Bronchus fibroblast of lung (primary cell): ENCODE results near the gene LGALS14. TPM values are rescaled to one million over a fixed set of nuclear protein-coding genes. Genes with fewer than 3 reads are reported as not detected.

Experiments used
- total RNA-seq: library from RNA; depleted of rRNA; stranded (reverse); fragments of >200 nt; gene quantifications from 2 replicates; pipeline ENCODE4 v1.2.3, GENCODE V29; 2015

Gene LGALS14
- not detected in 2 replicates for total RNA-seq

GRCh38 chr19:39704181-39705044 lies at the start of gene LGALS14:
TSS of gene LGALS14 (plus strand) at chr19:39704481. CDS start at chr19:39704529, 48 bp downstream.

GRCh38 chr19:39655613-39656012 lies 48.7 kb upstream of the LGALS14 start, which contains the start of gene LGALS16:
TSS of gene LGALS16 (plus strand) at chr19:39655913. CDS start at chr19:39655962, 49 bp downstream.

GRCh38 chr19:39737891-39738290 lies 33.6 kb downstream of the LGALS14 start, which contains the start of gene CLC:
TSS of gene CLC (minus strand) at chr19:39738029. CDS start at chr19:39737952, 77 bp downstream.

Other genes starting within 250 kb of the LGALS14 start
- gene TIMM50, start 223.6 kb upstream of the LGALS14 start, total RNA-seq: 134 and 139 TPM in 2 replicates
- gene DLL3, start 205.5 kb upstream of the LGALS14 start, total RNA-seq: 0.67 and 1.3 TPM in 2 replicates
- not detected in 2 replicates for gene SELENOV, start 189.3 kb upstream of the LGALS14 start, total RNA-seq
- 3.4 and 3.9 TPM in 2 replicates for gene EID2B, start 171.6 kb upstream of the LGALS14 start, total RNA-seq
- 13.1 and 13.4 TPM in 2 replicates for gene EID2, start 164.3 kb upstream of the LGALS14 start, total RNA-seq
- gene LGALS13, start 102.0 kb upstream of the LGALS14 start, total RNA-seq: not detected in 2 replicates
- not detected in 2 replicates for gene LGALS16, start 48.6 kb upstream of the LGALS14 start, total RNA-seq
- gene CLC, start 33.5 kb downstream of the LGALS14 start, total RNA-seq: not detected in 2 replicates
- gene LEUTX, start 74.4 kb downstream of the LGALS14 start, total RNA-seq: not detected in 2 replicates
- 11.1 and 11.4 TPM in 2 replicates for gene DYRK1B, start 129.7 kb downstream of the LGALS14 start, total RNA-seq
- gene FBL, start 141.9 kb downstream of the LGALS14 start, total RNA-seq: 198 and 238 TPM in 2 replicates
- under 0.01 TPM in 1 of 2 replicates, not detected in the other for gene FCGBP, start 230.2 kb downstream of the LGALS14 start, total RNA-seq